HG02970 (cell line): ENCODE results near the gene NDUFAF2.
"Not testable (repeated sequence)": the region's sequence is repeated elsewhere in the genome, so short reads cannot be mapped to it uniquely, and the experiment has no call there.

Experiments used
- ATAC-seq: cut with Tn5 transposase; IDR thresholded peaks from one replicate; pipeline ENCODE4 v1.9.1; 2021; ENCODE audit warnings: mild to moderate bottlenecking, moderate library complexity, moderate number of reproducible peaks; ENCODE audit not compliant: unreplicated experiment, low FRiP score

Gene NDUFAF2

DNA sequence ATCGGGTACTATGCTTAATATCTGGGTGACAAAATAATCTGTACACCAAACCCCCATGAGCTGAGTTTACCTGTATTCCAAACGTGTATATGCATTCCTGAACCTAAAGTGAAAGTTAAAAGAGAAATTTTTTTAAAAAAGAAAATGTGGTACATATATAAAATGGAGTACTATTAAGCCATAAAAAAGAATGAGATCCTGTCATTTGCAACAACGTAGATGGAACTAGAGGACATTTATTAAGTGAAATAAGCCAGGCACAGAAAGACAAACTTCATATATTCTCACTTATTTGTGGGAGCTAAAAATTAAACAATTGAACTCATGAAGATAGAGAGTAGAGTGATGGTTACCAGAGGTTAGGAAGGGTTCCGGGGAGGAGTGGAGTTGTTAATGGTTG lies 44.8 kb downstream of the NDUFAF2 start:
- ATAC-seq: no peak

DNA sequence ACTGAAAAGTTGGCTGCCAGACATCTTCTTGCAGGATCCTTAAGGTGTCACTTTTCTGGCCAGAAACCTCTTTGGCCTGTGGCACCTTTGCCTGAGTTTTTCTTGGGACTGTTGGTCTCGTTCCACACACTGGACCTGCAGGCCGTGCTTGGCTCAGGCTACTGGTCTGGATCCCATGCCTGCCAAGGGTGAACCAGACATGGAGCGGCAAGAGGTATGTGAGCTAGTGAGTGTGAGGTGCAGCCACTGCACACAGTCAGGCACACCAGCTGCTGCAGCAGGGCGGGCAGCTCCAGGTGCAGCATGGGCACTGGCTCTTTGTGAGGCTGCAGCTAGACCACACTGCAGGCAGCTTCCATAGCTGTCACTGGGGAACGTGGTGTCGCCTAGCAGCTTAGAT lies 47.9 kb downstream of the NDUFAF2 start:
- no peak for ATAC-seq

- no peak for ATAC-seq
Measured at GRCh38 chr5:60993425-60993824, 48.4 kb downstream of the NDUFAF2 start.

GRCh38 chr5:60993875-60994571 lies 49.0 kb downstream of the NDUFAF2 start:
- ATAC-seq: no peak

GRCh38 chr5:60996368-60996767 lies 51.4 kb downstream of the NDUFAF2 start:
- no peak for ATAC-seq

DNA sequence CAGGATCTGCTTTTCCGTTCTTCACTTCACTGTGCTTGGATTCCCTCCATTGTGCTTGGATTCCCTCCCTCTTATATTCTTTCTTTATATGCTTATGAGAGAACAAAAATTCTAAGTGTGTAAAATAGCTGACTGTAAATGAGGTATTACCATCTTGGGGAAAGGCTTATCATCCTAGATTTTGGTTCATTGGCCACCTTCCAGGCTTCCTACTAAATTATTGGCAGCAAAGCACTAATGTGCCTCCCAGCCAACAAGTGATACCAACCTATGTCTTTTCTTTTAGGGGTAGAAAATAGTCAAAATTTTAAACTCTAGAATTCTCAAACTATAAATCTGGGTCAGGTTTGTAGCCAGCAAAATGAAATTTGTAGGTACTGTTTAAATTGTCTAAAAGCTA lies 52.7 kb downstream of the NDUFAF2 start:
- no peak for ATAC-seq

- no peak for ATAC-seq
Measured at GRCh38 chr5:61000887-61001286, 55.9 kb downstream of the NDUFAF2 start.

- ATAC-seq: no peak
Measured at GRCh38 chr5:61001647-61002046, 56.6 kb downstream of the NDUFAF2 start.

- ATAC-seq: no peak
Measured at GRCh38 chr5:61002611-61003355, 57.8 kb downstream of the NDUFAF2 start.

- no peak for ATAC-seq
Measured at GRCh38 chr5:61004448-61004847, 59.4 kb downstream of the NDUFAF2 start.

DNA sequence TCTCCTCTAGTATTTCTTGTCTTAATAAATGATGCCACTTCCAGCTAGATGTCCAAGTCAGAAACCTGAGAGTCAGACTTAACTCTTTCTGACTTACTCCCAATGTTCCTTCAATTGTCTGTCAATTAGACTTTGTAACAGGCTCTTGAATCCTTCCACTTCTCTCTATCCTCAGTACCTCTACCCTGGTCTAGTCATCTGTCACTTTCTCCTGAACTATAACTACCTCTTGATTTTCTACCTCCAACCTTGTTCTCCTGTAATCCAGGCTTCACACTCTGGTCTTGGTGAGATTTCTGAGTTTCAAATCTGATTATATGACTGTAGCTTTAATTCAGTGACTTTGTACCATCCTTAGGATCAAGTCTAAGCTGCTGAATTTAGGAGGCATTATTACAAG lies 64.9 kb downstream of the NDUFAF2 start:
- ATAC-seq: no peak

DNA sequence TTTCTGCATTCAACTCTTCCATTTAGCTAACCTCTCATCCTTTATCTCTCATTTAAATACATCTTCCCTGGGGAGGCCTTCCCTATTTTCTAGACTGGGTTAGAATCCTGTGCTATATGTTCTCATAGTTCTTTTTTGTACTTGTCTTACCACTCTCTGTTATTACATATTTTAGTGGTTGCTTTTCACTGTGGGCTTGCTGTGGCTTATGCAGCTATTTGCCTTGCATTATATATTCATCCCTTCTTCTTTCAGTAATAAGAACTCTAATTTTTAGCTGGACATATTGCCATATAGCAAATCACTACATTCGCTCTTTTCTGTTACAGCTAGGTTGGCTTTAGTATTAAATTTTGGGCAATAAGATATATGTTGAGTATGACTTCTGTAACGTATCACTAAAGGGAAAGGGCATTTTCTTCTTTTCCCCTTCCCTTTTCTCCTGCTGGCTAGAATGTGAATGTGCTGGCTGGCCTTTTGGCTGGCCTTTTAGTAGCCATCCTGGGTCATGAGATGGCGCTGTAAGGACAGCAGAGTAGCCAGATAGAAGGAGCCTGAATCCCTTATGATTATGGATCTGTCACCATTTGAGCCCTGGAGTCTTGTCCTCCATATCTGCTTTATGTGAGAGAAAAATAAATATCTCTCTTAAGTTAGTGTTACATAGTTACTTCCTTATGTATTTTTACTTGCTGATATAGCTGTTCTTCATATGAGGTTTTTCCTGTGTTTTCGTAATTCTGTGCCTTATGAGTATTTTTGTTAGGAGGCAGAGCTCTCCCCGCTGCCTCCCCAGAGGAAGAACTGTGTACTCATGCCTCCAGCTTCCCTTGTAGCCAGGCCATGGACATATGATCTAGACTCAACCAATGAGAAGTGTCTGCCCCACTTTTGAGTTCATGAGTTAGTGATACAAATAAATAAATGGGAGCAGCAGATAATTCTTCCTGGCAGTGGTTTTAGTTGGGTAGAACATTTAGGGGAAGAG lies 65.8 kb downstream of the NDUFAF2 start:
- no peak for ATAC-seq

GRCh38 chr5:61018062-61018461 lies 73.1 kb downstream of the NDUFAF2 start:
- no peak for ATAC-seq

DNA sequence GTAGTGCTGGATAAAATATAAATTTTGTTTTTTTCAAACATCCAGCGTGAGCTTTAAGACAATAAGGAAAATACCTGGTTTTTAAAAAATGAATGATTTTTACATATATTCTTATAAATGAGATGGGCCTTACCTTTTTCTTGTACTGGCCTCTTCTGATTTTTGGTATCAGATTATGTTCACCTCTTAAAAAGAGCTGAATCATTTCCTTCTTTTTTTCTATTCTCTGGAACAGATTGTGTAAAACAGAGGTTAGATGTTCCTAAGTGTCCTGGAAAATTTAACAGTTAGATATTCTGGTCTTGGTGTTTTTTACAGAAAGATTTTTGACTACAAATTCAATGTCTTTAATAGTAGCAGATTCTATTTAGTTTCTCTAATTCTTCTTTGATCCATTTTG lies 74.6 kb downstream of the NDUFAF2 start:
- no peak for ATAC-seq

DNA sequence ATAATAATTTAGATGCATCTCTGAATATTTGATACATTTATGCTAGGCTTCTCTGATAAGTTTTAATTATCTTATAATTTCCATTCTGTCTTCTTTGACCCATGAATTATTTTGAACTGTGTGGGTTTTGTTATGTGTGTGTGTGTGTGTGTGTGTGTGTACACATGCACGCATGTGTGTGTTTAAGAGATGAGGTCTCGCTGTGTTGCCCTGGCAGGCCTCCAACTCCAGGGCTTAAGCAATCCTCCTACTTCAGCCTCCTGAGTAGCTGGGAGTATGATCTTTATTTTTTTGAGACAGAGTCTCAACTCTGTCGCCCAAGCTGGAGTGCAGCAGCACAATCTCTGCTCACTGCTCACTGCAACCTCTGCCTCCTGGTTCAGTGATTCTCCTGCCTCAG lies 75.4 kb downstream of the NDUFAF2 start:
- ATAC-seq: no peak

- no peak for ATAC-seq
Measured at GRCh38 chr5:61023131-61023530, 78.1 kb downstream of the NDUFAF2 start.

DNA sequence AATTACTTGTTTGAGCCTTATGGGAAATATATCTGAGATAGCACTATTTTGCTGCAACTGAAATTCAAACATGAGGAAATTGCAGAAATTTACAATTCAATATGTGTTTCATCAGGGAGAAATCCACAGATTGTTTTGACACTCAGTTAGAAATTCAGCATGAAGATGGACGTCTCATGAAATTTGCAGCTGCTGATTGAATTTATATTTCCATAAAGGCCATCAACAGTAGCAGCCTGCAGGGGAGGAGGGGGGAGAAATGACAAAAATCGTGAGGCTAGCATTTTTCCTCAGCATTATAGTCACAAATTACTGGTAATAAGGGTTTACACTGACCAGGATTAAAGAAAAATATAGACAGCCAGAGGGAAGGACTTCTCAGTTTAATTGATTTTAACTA lies 81.0 kb downstream of the NDUFAF2 start:
- ATAC-seq: no peak

DNA sequence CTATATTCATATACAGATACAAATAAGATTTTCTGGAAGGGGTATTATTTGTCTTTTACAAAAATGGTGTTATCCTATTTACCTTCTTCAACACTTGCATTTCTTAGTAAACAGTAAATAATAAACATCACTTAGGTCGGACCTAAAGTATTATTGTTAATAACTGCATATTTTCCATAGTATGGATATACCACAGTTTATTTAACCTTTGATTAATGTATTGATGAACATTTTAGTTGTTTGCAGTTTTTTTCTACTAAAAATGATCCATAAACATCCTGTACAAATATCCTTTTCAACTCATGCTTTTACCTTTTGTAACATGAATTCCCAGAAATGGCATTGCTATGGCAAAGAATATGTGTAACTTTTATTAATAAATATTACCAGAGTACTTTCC lies 83.4 kb downstream of the NDUFAF2 start:
- ATAC-seq: no peak

GRCh38 chr5:61029456-61030162 lies 84.6 kb downstream of the NDUFAF2 start:
- ATAC-seq: no peak

DNA sequence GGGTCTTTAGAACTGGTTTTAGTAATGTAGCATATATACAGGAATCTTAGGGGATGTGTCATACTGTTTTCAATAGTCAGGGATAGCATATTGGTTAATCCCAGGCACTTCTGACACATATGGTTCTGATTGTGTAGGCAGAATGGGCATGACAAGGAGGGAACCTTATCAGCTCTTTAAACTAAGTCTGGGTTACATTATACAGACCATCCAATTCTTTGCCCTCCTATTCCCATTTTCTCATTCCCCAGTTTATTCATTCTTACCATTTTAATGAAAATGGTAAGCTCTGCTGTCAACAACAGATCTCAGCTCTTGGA lies 85.1 kb downstream of the NDUFAF2 start:
- no peak for ATAC-seq

- ATAC-seq: not testable (repeated sequence)
Measured at GRCh38 chr5:61031301-61031700, 86.3 kb downstream of the NDUFAF2 start.
